ENCODE results near the gene MINDY4.

The MINDY4 gene

GRCh38 chr7:30917216-30917893 lies 146.1 kb downstream of the MINDY4 start:
- Mint-ChIP-seq H3K9me3 (no peaks in the 10 kb centered on the region), H3K4me1 (peaks cover 45% of the 10 kb centered on the region), H3K27ac (peak overlapping the region in 2 of 3 experiments; percentile 46 to 51), H3K4me3 (no peak overlapping the region), H3K36me3 (ENCODE audit: low read depth) (no peaks in the 10 kb centered on the region), H3K27me3 (ENCODE audit: low read depth) (peaks cover 4% of the 10 kb centered on the region)
- TF ChIP-seq CTCF (IDR thresholded peaks at IDR 0.05; ENCODE audit: unreplicated experiment in 3 of 3): no peak

GRCh38 chr7:30918676-30919075 lies 147.5 kb downstream of the MINDY4 start:
- TF ChIP-seq CTCF (IDR thresholded peaks at IDR 0.05; ENCODE audit: unreplicated experiment in 3 of 3): no peak
- H3K27ac Mint-ChIP-seq: no peak overlapping the region
- no peaks in the 10 kb centered on the region for H3K9me3 Mint-ChIP-seq
- H3K4me3 Mint-ChIP-seq: no peak overlapping the region
- H3K36me3 Mint-ChIP-seq (ENCODE audit: low read depth): no peaks in the 10 kb centered on the region
- H3K4me1 Mint-ChIP-seq: peaks cover 32% of the 10 kb centered on the region
- peaks cover 4% of the 10 kb centered on the region for H3K27me3 Mint-ChIP-seq (ENCODE audit: low read depth)

- H3K9me3 Mint-ChIP-seq: no peaks in the 10 kb centered on the region
- peaks cover 32% of the 10 kb centered on the region for H3K4me1 Mint-ChIP-seq
- H3K4me3 Mint-ChIP-seq: no peak overlapping the region
- H3K36me3 Mint-ChIP-seq (ENCODE audit: low read depth): no peaks in the 10 kb centered on the region
- H3K27ac Mint-ChIP-seq: peak overlapping the region in 2 of 3 experiments; percentile 15 to 38
- no peaks in the 10 kb centered on the region for H3K27me3 Mint-ChIP-seq (ENCODE audit: low read depth)
- no peak for TF ChIP-seq CTCF (IDR thresholded peaks at IDR 0.05; ENCODE audit: unreplicated experiment in 3 of 3)
These were observed 148.9 kb downstream of the MINDY4 start for GRCh38 chr7:30920021-30920583.

- no peaks in the 10 kb centered on the region for H3K9me3 Mint-ChIP-seq
- no peaks in the 10 kb centered on the region for H3K36me3 Mint-ChIP-seq (ENCODE audit: low read depth)
- H3K4me3 Mint-ChIP-seq: no peak overlapping the region
- H3K27me3 Mint-ChIP-seq (ENCODE audit: low read depth): no peaks in the 10 kb centered on the region
- no peak for TF ChIP-seq CTCF (IDR thresholded peaks at IDR 0.05; ENCODE audit: unreplicated experiment in 3 of 3)
- H3K4me1 Mint-ChIP-seq: peaks cover 32% of the 10 kb centered on the region
- peak overlapping the region in 1 of 3 experiments; percentile 48 for H3K27ac Mint-ChIP-seq
These were observed 149.6 kb downstream of the MINDY4 start for GRCh38 chr7:30920584-30921539.

GRCh38 chr7:30921540-30922401 lies 150.6 kb downstream of the MINDY4 start:
- H3K4me3 Mint-ChIP-seq: no peak overlapping the region
- no peaks in the 10 kb centered on the region for H3K9me3 Mint-ChIP-seq
- H3K36me3 Mint-ChIP-seq (ENCODE audit: low read depth): no peaks in the 10 kb centered on the region
- no peak overlapping the region for H3K27ac Mint-ChIP-seq
- peaks cover 29% of the 10 kb centered on the region for H3K4me1 Mint-ChIP-seq
- no peak for TF ChIP-seq CTCF (IDR thresholded peaks at IDR 0.05; ENCODE audit: unreplicated experiment in 3 of 3)
- no peaks in the 10 kb centered on the region for H3K27me3 Mint-ChIP-seq (ENCODE audit: low read depth)

Measured in nephron (organoid).